Activated CD8-positive, alpha-beta T cell treated with anti-CD3 and anti-CD28 coated beads for 36 hours (primary cell): ENCODE measurements around the gene PARD3. TPM values are rescaled to one million over a fixed set of nuclear protein-coding genes. Genes with fewer than 3 reads are reported as not detected.

Experiments used
- ATAC-seq: fragments of 200-7000 bp; cut with Tn5 transposase; one replicate; pipeline ENCODE4 v1.10.0; 2021; ENCODE audit warnings: mild to moderate bottlenecking, moderate library complexity
- CTCF ChIA-PET: fragments of 350-600 bp; sonication (Branson Sonifier 250); formaldehyde crosslinking; loops from one replicate; lab custom pipeline; 2021; ENCODE audit warnings: antibody characterized with exemption; lab: Charles Lee
- POLR2A ChIA-PET: fragments of 350-600 bp; sonication (Branson Sonifier 250); formaldehyde crosslinking; loops from one replicate; lab custom pipeline; 2021; ENCODE audit warnings: antibody characterized with exemption; lab: Charles Lee
- DNase-seq: peaks from one replicate; pipeline ENCODE4 v3.0.0-alpha.2; 2020
- H3K27ac Mint-ChIP-seq: one replicate; pipeline ENCODE4 v1.8.0; 2021; ENCODE audit warnings: mild to moderate bottlenecking, mixed read lengths
- H3K27me3 Mint-ChIP-seq: one replicate; pipeline ENCODE4 v1.8.0; 2021; ENCODE audit warnings: mixed read lengths
- H3K36me3 Mint-ChIP-seq: one replicate; pipeline ENCODE4 v1.8.0; 2021; ENCODE audit warnings: low read depth, mixed read lengths
- H3K4me1 Mint-ChIP-seq: one replicate; pipeline ENCODE4 v1.8.0; 2021; ENCODE audit warnings: low read depth, mixed read lengths
- H3K4me3 Mint-ChIP-seq: one replicate; pipeline ENCODE4 v1.8.0; 2021; ENCODE audit warnings: mild to moderate bottlenecking, moderate library complexity, mixed read lengths
- H3K9me3 Mint-ChIP-seq: one replicate; pipeline ENCODE4 v1.8.0; 2021; ENCODE audit warnings: mixed read lengths
- intact Hi-C: fragments of 100-400 bp; cut with micrococcal nuclease; formaldehyde crosslinking; loops from one replicate; pipeline ENCODE4 v1.10.0; 2022
- total RNA-seq, 2 experiments: library from RNA; stranded (reverse); gene quantifications; one replicate each; pipeline ENCODE4 v1.2.3, GENCODE V29; 2021
- TF ChIP-seq, protein P1 (sequence below): fragments of 200-600 bp; IDR thresholded peaks from one replicate; pipeline ENCODE4 v1.8.0; 2022; ENCODE audit warnings: antibody characterized with exemption, mild to moderate bottlenecking

The PARD3 gene
- total RNA-seq, 2 experiments from 2014 or later = 1.6 to 2.0 TPM

DNA sequence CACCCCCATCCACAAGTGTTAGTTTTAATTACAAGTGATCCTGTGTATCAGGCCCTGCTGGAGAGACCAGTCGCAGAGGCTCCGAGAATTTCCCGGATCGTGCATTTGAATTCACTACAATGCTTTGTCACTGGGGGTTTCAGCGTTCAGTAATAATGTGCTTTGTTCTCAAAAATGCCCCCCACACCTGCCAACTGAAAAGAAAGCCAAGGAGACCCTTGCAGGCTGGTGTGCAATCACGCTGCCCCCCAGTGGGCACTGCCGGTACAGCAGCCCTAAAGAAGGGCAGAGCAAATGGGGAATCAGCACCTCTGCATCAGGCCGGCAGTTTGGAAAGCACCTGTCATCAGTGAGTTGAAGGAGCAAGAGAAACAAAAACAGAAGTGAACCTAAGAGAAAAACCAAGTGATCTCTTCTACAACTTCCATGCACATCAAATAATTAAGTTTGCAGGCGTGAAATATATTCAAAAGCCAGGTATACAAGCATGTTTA lies 177.6 kb downstream of the PARD3 start:
- ChIA-PET POLR2A (no interaction called here), CTCF (interaction anchor here (0.7 to 3.7 kb wide), 23 partner anchors 7 to 1444 kb away, joined by 3 to 26 read pairs (median 5); partner anchors contain the start of gene NRP1)
- ATAC-seq (peak; percentile 77), DNase-seq (peak; percentile 78)
- no peak overlapping the region for H3K4me3 Mint-ChIP-seq
- no peak overlapping the region for H3K27ac Mint-ChIP-seq
- H3K9me3 Mint-ChIP-seq = no peaks in the 10 kb centered on the region
- peaks cover 5% of the 10 kb centered on the region for H3K4me1 Mint-ChIP-seq
- peaks cover 2% of the 10 kb centered on the region for H3K27me3 Mint-ChIP-seq
- TF ChIP-seq, protein P1, sequence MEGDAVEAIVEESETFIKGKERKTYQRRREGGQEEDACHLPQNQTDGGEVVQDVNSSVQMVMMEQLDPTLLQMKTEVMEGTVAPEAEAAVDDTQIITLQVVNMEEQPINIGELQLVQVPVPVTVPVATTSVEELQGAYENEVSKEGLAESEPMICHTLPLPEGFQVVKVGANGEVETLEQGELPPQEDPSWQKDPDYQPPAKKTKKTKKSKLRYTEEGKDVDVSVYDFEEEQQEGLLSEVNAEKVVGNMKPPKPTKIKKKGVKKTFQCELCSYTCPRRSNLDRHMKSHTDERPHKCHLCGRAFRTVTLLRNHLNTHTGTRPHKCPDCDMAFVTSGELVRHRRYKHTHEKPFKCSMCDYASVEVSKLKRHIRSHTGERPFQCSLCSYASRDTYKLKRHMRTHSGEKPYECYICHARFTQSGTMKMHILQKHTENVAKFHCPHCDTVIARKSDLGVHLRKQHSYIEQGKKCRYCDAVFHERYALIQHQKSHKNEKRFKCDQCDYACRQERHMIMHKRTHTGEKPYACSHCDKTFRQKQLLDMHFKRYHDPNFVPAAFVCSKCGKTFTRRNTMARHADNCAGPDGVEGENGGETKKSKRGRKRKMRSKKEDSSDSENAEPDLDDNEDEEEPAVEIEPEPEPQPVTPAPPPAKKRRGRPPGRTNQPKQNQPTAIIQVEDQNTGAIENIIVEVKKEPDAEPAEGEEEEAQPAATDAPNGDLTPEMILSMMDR = peak; percentile 92
- intact Hi-C loops = loop anchor here (5.0 kb wide), 2 partner anchors 115 to 1305 kb away; partner anchors contain the start of gene NRP1
- no peaks in the 10 kb centered on the region for H3K36me3 Mint-ChIP-seq

DNA sequence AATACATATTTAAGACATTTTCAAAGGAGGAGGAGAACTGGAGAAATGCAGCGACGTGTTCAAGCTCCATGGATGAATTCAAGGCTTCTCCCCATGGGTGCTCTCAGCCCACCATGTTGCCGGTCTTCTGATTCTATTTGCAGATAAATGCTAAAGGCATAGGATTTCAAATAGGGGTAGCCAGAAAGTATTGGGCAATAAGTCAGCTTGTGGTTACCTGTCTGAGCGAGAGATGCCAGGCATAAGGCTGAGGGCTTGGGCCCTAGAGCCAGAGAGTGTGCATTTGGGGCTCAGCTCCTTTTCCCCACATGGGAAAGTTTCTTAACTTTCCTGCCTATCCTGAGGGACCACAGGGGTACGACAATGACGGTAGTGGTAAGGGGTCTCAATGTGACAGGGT lies 180.0 kb downstream of the PARD3 start:
- no peak overlapping the region for H3K27ac Mint-ChIP-seq
- ATAC-seq (no peak), DNase-seq (no peak)
- H3K4me1 Mint-ChIP-seq = peaks cover 5% of the 10 kb centered on the region
- no peaks in the 10 kb centered on the region for H3K9me3 Mint-ChIP-seq
- CTCF ChIA-PET = no interaction called here
- no peak overlapping the region for H3K4me3 Mint-ChIP-seq
- TF ChIP-seq, protein P1 = no peak
- H3K27me3 Mint-ChIP-seq = peaks cover 2% of the 10 kb centered on the region
- intact Hi-C loops = loop anchor here (5.0 kb wide), 2 partner anchors 113 to 1303 kb away; partner anchors contain the start of gene NRP1
- POLR2A ChIA-PET = interaction anchor here (0.6 kb wide), 1 partner anchor 1685 kb away, joined by 4 read pairs; no protein-coding TSS in a partner anchor
- no peaks in the 10 kb centered on the region for H3K36me3 Mint-ChIP-seq

DNA sequence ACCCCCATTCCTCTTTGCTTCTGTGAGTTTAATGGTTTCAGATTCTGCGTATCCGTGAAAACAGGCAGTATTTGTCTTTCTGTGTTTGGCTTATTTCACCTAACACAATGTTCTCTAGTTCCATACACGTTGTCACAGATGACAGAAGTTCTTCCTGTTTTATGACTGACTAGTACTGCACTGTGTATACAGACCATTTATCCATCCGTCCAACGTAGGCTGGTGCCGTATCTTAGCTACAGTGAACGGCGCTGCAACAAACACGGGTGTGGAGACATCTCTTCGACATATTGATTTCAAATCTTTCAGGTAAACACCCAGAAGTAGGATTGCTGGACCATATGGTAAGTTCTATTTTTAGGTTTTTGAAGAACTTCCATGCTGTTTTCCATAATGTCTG lies 181.7 kb downstream of the PARD3 start:
- Mint-ChIP-seq H3K27ac (no peak overlapping the region), H3K9me3 (no peaks in the 10 kb centered on the region), H3K4me1 (peaks cover 5% of the 10 kb centered on the region), H3K4me3 (no peak overlapping the region), H3K36me3 (no peaks in the 10 kb centered on the region), H3K27me3 (peaks cover 2% of the 10 kb centered on the region)
- ATAC-seq (no peak), DNase-seq (no peak)
- ChIA-PET CTCF (no interaction called here), POLR2A (no interaction called here)
- intact Hi-C loops = no loop called here
- TF ChIP-seq, protein P1 = no peak

DNA sequence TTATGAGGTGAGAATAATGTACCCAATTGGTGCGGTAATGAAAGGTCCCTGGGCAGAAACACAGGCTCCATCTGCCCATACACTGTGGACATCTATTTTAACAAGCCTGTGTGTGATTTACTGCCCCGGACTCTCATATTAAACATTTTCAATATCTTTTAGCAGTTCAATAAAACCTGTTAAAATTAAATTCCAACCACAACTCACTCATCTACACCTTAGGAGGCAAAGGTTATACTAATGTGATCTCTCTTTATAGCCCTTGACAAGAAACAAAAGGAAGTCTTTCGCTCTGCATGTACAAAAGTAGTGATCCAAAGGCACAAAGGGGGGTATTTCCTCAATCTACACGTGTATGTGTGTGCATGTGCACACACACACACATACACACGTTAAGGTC lies 186.0 kb downstream of the PARD3 start:
- H3K27me3 Mint-ChIP-seq = no peaks in the 10 kb centered on the region
- no peaks in the 10 kb centered on the region for H3K36me3 Mint-ChIP-seq
- DNase-seq (no peak), ATAC-seq (no peak)
- H3K4me3 Mint-ChIP-seq = no peak overlapping the region
- TF ChIP-seq, protein P1 = no peak
- ChIA-PET POLR2A (no interaction called here), CTCF (interaction anchor here (1.9 to 4.8 kb wide), 2 partner anchors 9 kb away, joined by 7 to 24 read pairs; no protein-coding TSS in a partner anchor)
- H3K4me1 Mint-ChIP-seq = no peaks in the 10 kb centered on the region
- H3K27ac Mint-ChIP-seq = no peak overlapping the region
- intact Hi-C loops = no loop called here
- no peaks in the 10 kb centered on the region for H3K9me3 Mint-ChIP-seq

DNA sequence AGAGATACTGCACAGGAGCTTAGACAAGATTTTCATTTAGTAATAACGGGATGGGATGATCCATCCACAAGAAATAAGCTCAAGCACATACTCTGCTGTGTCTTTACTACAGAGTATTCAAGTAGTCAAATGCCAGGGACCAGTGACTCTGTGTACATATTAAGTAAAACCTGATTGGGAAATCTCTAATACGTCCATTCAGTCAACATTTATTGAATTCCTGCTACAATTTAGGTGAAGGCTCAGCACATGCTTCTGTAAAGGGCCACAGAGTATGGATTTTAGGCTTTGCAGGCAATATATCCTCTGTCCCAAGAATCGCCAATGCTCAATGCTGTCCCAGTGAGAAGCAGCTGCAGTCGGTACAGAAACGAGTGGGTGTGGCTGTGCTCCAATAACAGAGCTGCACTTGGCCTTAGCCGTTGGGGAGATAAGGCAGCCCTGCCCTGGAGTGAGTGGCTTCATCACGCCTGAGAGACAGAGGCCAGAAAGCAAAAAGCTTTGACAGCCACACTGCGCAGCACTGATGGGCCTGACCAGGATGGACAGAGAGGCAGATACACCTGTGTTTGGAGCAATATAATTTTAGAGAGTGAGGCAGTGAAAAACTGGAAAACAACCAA lies 186.8 kb downstream of the PARD3 start:
- no peaks in the 10 kb centered on the region for H3K9me3 Mint-ChIP-seq
- H3K27ac Mint-ChIP-seq = no peak overlapping the region
- ATAC-seq = no peak
- CTCF ChIA-PET = interaction anchor here (4.8 kb wide), 1 partner anchor 9 kb away, joined by 24 read pairs; no protein-coding TSS in a partner anchor
- TF ChIP-seq, protein P1 = no peak
- no peak for DNase-seq
- no peaks in the 10 kb centered on the region for H3K4me1 Mint-ChIP-seq
- H3K36me3 Mint-ChIP-seq = no peaks in the 10 kb centered on the region
- intact Hi-C loops = no loop called here
- no peaks in the 10 kb centered on the region for H3K27me3 Mint-ChIP-seq
- H3K4me3 Mint-ChIP-seq = no peak overlapping the region
- POLR2A ChIA-PET = interaction anchor here (0.7 kb wide), 1 partner anchor 1284 kb away, joined by 3 read pairs; no protein-coding TSS in a partner anchor
